Right forelimb (tissue), 1 donor: ENCODE results near the gene NUDT4.
A peak's percentile ranks its signal among the peaks of the same experiment; 100 is the strongest.

Experiments
- DNase-seq: peaks from one replicate; pipeline ENCODE4 v3.0.0-alpha.2; 2018

Gene NUDT4

GRCh38 chr12:93377252-93378195 is at the start of gene NUDT4:
NUDT4 (plus strand) TSS chr12:93377925; CDS start chr12:93378323, 398 bp downstream.
- DNase-seq = peak; percentile 100

- no peak for DNase-seq
These were observed 44.7 kb upstream of the NUDT4 start for GRCh38 chr12:93333054-93333453.

- no peak for DNase-seq
These were observed 43.9 kb upstream of the NUDT4 start for GRCh38 chr12:93333828-93334227.

GRCh38 chr12:93335603-93336162 is 42.0 kb upstream of the NUDT4 start:
- no peak for DNase-seq

GRCh38 chr12:93336291-93336741 is 41.4 kb upstream of the NUDT4 start:
- no peak for DNase-seq

- DNase-seq = no peak
These were observed 39.1 kb upstream of the NUDT4 start for GRCh38 chr12:93338598-93338997.

- DNase-seq = no peak
These were observed 38.0 kb upstream of the NUDT4 start for GRCh38 chr12:93339695-93340094.

- DNase-seq = no peak
These were observed 36.2 kb upstream of the NUDT4 start for GRCh38 chr12:93341409-93342049.

- DNase-seq = no peak
These were observed 30.5 kb upstream of the NUDT4 start for GRCh38 chr12:93347054-93347785.

GRCh38 chr12:93348575-93349435 is 28.9 kb upstream of the NUDT4 start:
- no peak for DNase-seq

GRCh38 chr12:93351726-93352125 is 26.0 kb upstream of the NUDT4 start:
- no peak for DNase-seq

- DNase-seq = no peak
These were observed 25.4 kb upstream of the NUDT4 start for GRCh38 chr12:93352321-93352720.

- DNase-seq = no peak
These were observed 21.5 kb upstream of the NUDT4 start for GRCh38 chr12:93356214-93356613.

- no peak for DNase-seq
These were observed 19.7 kb upstream of the NUDT4 start for GRCh38 chr12:93358058-93358457.

GRCh38 chr12:93358821-93359220 is 18.9 kb upstream of the NUDT4 start:
- no peak for DNase-seq

- no peak for DNase-seq
These were observed 17.0 kb upstream of the NUDT4 start for GRCh38 chr12:93360688-93361087.

GRCh38 chr12:93361151-93361919 is 16.4 kb upstream of the NUDT4 start:
- no peak for DNase-seq

- no peak for DNase-seq
These were observed 13.9 kb upstream of the NUDT4 start for GRCh38 chr12:93363841-93364297.

- DNase-seq = no peak
These were observed 11.9 kb upstream of the NUDT4 start for GRCh38 chr12:93365616-93366405.

- DNase-seq = no peak
These were observed 11.3 kb upstream of the NUDT4 start for GRCh38 chr12:93366422-93366821.
